Islet precursor cell (in vitro differentiated cells): ENCODE results near the gene DCK.
A peak's percentile ranks its signal among the peaks of the same experiment; 100 is the strongest.
"Not testable (repeated sequence)": the region's sequence is repeated elsewhere in the genome, so short reads cannot be mapped to it uniquely, and the experiment has no call there.

Source experiments
- DNase-seq: peaks from one replicate; pipeline ENCODE4 v3.0.0-alpha.2; 2018

DCK gene

GRCh38 chr4:71004281-71004851 lies 10.9 kb downstream of the DCK start:
- peak; percentile 61 for DNase-seq

- DNase-seq: not testable (repeated sequence)
These were observed 11.6 kb downstream of the DCK start for GRCh38 chr4:71005025-71005424.

- no peak for DNase-seq
These were observed 12.9 kb downstream of the DCK start for GRCh38 chr4:71006203-71006907.

GRCh38 chr4:71008196-71008595 lies 14.7 kb downstream of the DCK start:
- no peak for DNase-seq

- DNase-seq: no peak
These were observed 15.6 kb downstream of the DCK start for GRCh38 chr4:71009086-71009485.

GRCh38 chr4:71009890-71010588 lies 16.6 kb downstream of the DCK start:
- DNase-seq: no peak

GRCh38 chr4:71011451-71011850 lies 18.0 kb downstream of the DCK start:
- no peak for DNase-seq

- DNase-seq: not testable (repeated sequence)
These were observed 23.9 kb downstream of the DCK start for GRCh38 chr4:71017391-71017790.

GRCh38 chr4:71020611-71021010 lies 27.2 kb downstream of the DCK start:
- DNase-seq: no peak

- no peak for DNase-seq
These were observed 32.2 kb downstream of the DCK start for GRCh38 chr4:71025654-71026053.

GRCh38 chr4:71026086-71026485 lies 32.6 kb downstream of the DCK start:
- DNase-seq: no peak

GRCh38 chr4:71027611-71028010 lies 34.2 kb downstream of the DCK start:
- DNase-seq: no peak

GRCh38 chr4:71029504-71029903 lies 36.1 kb downstream of the DCK start:
- DNase-seq: no peak

GRCh38 chr4:71032106-71032505 lies 38.7 kb downstream of the DCK start:
- DNase-seq: peak; percentile 55

- no peak for DNase-seq
These were observed 51.8 kb downstream of the DCK start for GRCh38 chr4:71045256-71045655.

- DNase-seq: no peak
These were observed 55.9 kb downstream of the DCK start for GRCh38 chr4:71049395-71049794.

- no peak for DNase-seq
These were observed 57.4 kb downstream of the DCK start for GRCh38 chr4:71050809-71051208.

GRCh38 chr4:71052034-71052433 lies 58.6 kb downstream of the DCK start:
- DNase-seq: no peak

GRCh38 chr4:71052716-71053115 lies 59.3 kb downstream of the DCK start:
- DNase-seq: no peak

- not testable (repeated sequence) for DNase-seq
These were observed 60.2 kb downstream of the DCK start for GRCh38 chr4:71053613-71054012.

GRCh38 chr4:71059573-71059972 lies 66.1 kb downstream of the DCK start:
- not testable (repeated sequence) for DNase-seq

GRCh38 chr4:71062436-71062835 lies 69.0 kb downstream of the DCK start:
- no peak for DNase-seq

- no peak for DNase-seq
These were observed 70.3 kb downstream of the DCK start for GRCh38 chr4:71063711-71064110.

- no peak for DNase-seq
These were observed 71.1 kb downstream of the DCK start for GRCh38 chr4:71064521-71064920.
